H9 (cell line): ENCODE data around the gene TMEM204. TPM values are rescaled to one million over a fixed set of nuclear protein-coding genes. Genes with fewer than 3 reads are reported as not detected.

ENCODE experiments used
- DNase-seq: peaks from one replicate; pipeline ENCODE4 v3.0.0-alpha.2; 2017
- H2AFZ ChIP-seq: one replicate; pipeline ENCODE4 v1.6.1; 2013; ENCODE audit warnings: mild to moderate bottlenecking, low read length, control low read depth, moderate library complexity
- H2AK5ac ChIP-seq: 2 replicates; pipeline ENCODE4 v1.6.1; 2013; ENCODE audit warnings: low read length, control low read depth, mixed read lengths; ENCODE audit not compliant: insufficient read length
- H2BK120ac ChIP-seq: one replicate; pipeline ENCODE4 v1.6.1; 2013; ENCODE audit warnings: low read depth, mild to moderate bottlenecking, low read length, control low read depth, inconsistent platforms; ENCODE audit not compliant: poor library complexity, severe bottlenecking
- H2BK12ac ChIP-seq: 2 replicates; pipeline ENCODE4 v1.6.1; 2013; ENCODE audit warnings: low read length, control low read depth, mixed read lengths, low read depth; ENCODE audit not compliant: insufficient read length
- H2BK15ac ChIP-seq: 2 replicates; pipeline ENCODE4 v1.6.1; 2013; ENCODE audit warnings: low read depth, low read length, control low read depth
- H2BK20ac ChIP-seq: one replicate; pipeline ENCODE4 v1.6.1; 2013; ENCODE audit warnings: low read depth, mild to moderate bottlenecking, low read length, control low read depth, inconsistent platforms; ENCODE audit not compliant: poor library complexity, severe bottlenecking
- H2BK5ac ChIP-seq: 2 replicates; pipeline ENCODE4 v1.6.1; 2013; ENCODE audit warnings: low read length, control low read depth, mixed read lengths; ENCODE audit not compliant: insufficient read length
- H3K14ac ChIP-seq: 2 replicates; pipeline ENCODE4 v1.6.1; 2013; ENCODE audit warnings: low read length, control low read depth; ENCODE audit not compliant: insufficient read depth
- H3K18ac ChIP-seq: 2 replicates; pipeline ENCODE4 v1.6.1; 2013; ENCODE audit warnings: low read depth, mild to moderate bottlenecking, mixed read lengths, low read length, control low read depth; ENCODE audit not compliant: insufficient read length
- H3K23ac ChIP-seq: 2 replicates; pipeline ENCODE4 v1.6.1; 2013; ENCODE audit warnings: low read length, control low read depth, mixed read lengths, low read depth; ENCODE audit not compliant: insufficient read length
- H3K23me2 ChIP-seq: 2 replicates; pipeline ENCODE4 v1.6.1; 2013; ENCODE audit warnings: low read depth, mild to moderate bottlenecking, mixed read lengths, low read length, control low read depth; ENCODE audit not compliant: insufficient read length, poor library complexity, severe bottlenecking
- H3K27ac ChIP-seq: 2 replicates; pipeline ENCODE4 v1.5.1; 2013; ENCODE audit warnings: low read length, control low read depth, mixed read lengths, low read depth; ENCODE audit not compliant: insufficient read length
- H3K27me3 ChIP-seq: 2 replicates; pipeline ENCODE4 v1.6.1; 2013; ENCODE audit warnings: low read length, control low read depth, inconsistent platforms; ENCODE audit not compliant: insufficient read depth
- H3K4ac ChIP-seq: 2 replicates; pipeline ENCODE4 v1.6.1; 2013; ENCODE audit warnings: low read depth, mild to moderate bottlenecking, control low read depth, inconsistent platforms, low read length, moderate library complexity
- H3K4me1 ChIP-seq: 2 replicates; pipeline ENCODE4 v1.6.1; 2013; ENCODE audit warnings: low read length, control low read depth, inconsistent platforms; ENCODE audit not compliant: insufficient read depth
- H3K4me2 ChIP-seq: 2 replicates; pipeline ENCODE4 v1.6.1; 2013; ENCODE audit warnings: low read length, control low read depth, mixed read lengths; ENCODE audit not compliant: insufficient read length, insufficient read depth
- H3K56ac ChIP-seq: 2 replicates; pipeline ENCODE4 v1.6.1; 2013; ENCODE audit warnings: low read depth, mild to moderate bottlenecking, mixed read lengths, low read length, control low read depth; ENCODE audit not compliant: insufficient read length
- H3K79me1 ChIP-seq: 2 replicates; pipeline ENCODE4 v1.6.1; 2013; ENCODE audit warnings: low read depth, mild to moderate bottlenecking, moderate library complexity, low read length, control low read depth, inconsistent platforms; ENCODE audit not compliant: insufficient read depth, poor library complexity, severe bottlenecking
- H3K79me2 ChIP-seq: 2 replicates; pipeline ENCODE4 v1.6.1; 2013; ENCODE audit warnings: low read length, control low read depth, inconsistent platforms; ENCODE audit not compliant: insufficient read depth
- H3K9ac ChIP-seq: 2 replicates; pipeline ENCODE4 v1.6.1; 2013; ENCODE audit warnings: low read length, control low read depth, mixed read lengths; ENCODE audit not compliant: insufficient read length; ENCODE audit errors: extremely low read depth
- H3K9me3 ChIP-seq: one replicate; pipeline ENCODE4 v1.6.1; 2013; ENCODE audit warnings: low read depth, low read length, inconsistent platforms; ENCODE audit not compliant: control insufficient read depth
- H3T11ph ChIP-seq: one replicate; pipeline ENCODE4 v1.6.1; 2013; ENCODE audit warnings: mild to moderate bottlenecking, low read length, control low read depth, inconsistent platforms
- H4K20me1 ChIP-seq: one replicate; pipeline ENCODE4 v1.6.1; 2013; ENCODE audit not compliant: control insufficient read depth, insufficient read length, insufficient read depth
- H4K5ac ChIP-seq: 2 replicates; pipeline ENCODE4 v1.6.1; 2013; ENCODE audit warnings: low read depth, mild to moderate bottlenecking, mixed read lengths, low read length, control low read depth; ENCODE audit not compliant: insufficient read length
- H4K8ac ChIP-seq: replicated peaks from 2 replicates; pipeline ENCODE4 v1.6.1; 2013; ENCODE audit warnings: low read length, control low read depth, mixed read lengths, low read depth; ENCODE audit not compliant: insufficient read length
- H4K91ac ChIP-seq: 2 replicates; pipeline ENCODE4 v1.6.1; 2013; ENCODE audit warnings: low read depth, mild to moderate bottlenecking, moderate library complexity, mixed read lengths, low read length, control low read depth; ENCODE audit not compliant: insufficient read length
- H3K27ac Mint-ChIP-seq, 3 experiments: 2 replicates in 2 of 3; 3 replicates in 1 of 3; pipeline ENCODE4 v1.8.0; 2020 to 2021; ENCODE audit warnings: mixed read lengths in 3 of 3, mild to moderate bottlenecking in 1 of 3, moderate library complexity in 1 of 3
- H3K27me3 Mint-ChIP-seq: 2 replicates; pipeline ENCODE4 v1.8.0; 2021; ENCODE audit warnings: low read depth, mild to moderate bottlenecking, moderate library complexity, mixed read lengths
- H3K36me3 Mint-ChIP-seq, 3 experiments: 2 replicates in 2 of 3; 3 replicates in 1 of 3; pipeline ENCODE4 v1.8.0; 2020 to 2021; ENCODE audit warnings: low read depth in 3 of 3, mixed read lengths in 3 of 3; ENCODE audit not compliant: insufficient read depth in 1 of 3
- H3K4me1 Mint-ChIP-seq, 2 experiments: 2 replicates each; pipeline ENCODE4 v1.8.0; 2020; ENCODE audit warnings: mixed read lengths in 2 of 2
- H3K4me3 Mint-ChIP-seq, 2 experiments: 2 replicates in 1 of 2; 3 replicates in 1 of 2; pipeline ENCODE4 v1.8.0; 2020 to 2021; ENCODE audit warnings: mild to moderate bottlenecking in 2 of 2, mixed read lengths in 2 of 2, moderate library complexity in 1 of 2
- H3K9me3 Mint-ChIP-seq, 2 experiments: 2 replicates in 1 of 2; 3 replicates in 1 of 2; pipeline ENCODE4 v1.8.0; 2020; ENCODE audit warnings: mild to moderate bottlenecking in 2 of 2, mixed read lengths in 2 of 2, moderate library complexity in 1 of 2
- CTCF ChIP-seq: fragments of 200-600 bp; sonication (generic); conservative IDR thresholded peaks from 3 replicates; pipeline ENCODE4 v1.8.0; 2021; ENCODE audit warnings: antibody characterized with exemption, mild to moderate bottlenecking
- WGBS: extraction: QIAGEN DNeasy Blood & Tissue Kit; methylation state at CpG from one replicate; pipeline ENCODE4 v1.1.7; 2013; ENCODE audit warnings: missing lambda C conversion rate, low lambda C conversion rate, mixed read lengths; ENCODE audit not compliant: insufficient read length; ENCODE audit errors: extremely low coverage; 5-methylcytosine and 5-hydroxymethylcytosine counted together
- total RNA-seq: library from RNA; stranded (reverse); gene quantifications from 2 replicates; pipeline ENCODE4 v1.2.1, GENCODE V29; 2021

TMEM204 gene
- total RNA-seq, 1 experiment from 2014 or later: not detected

DNA sequence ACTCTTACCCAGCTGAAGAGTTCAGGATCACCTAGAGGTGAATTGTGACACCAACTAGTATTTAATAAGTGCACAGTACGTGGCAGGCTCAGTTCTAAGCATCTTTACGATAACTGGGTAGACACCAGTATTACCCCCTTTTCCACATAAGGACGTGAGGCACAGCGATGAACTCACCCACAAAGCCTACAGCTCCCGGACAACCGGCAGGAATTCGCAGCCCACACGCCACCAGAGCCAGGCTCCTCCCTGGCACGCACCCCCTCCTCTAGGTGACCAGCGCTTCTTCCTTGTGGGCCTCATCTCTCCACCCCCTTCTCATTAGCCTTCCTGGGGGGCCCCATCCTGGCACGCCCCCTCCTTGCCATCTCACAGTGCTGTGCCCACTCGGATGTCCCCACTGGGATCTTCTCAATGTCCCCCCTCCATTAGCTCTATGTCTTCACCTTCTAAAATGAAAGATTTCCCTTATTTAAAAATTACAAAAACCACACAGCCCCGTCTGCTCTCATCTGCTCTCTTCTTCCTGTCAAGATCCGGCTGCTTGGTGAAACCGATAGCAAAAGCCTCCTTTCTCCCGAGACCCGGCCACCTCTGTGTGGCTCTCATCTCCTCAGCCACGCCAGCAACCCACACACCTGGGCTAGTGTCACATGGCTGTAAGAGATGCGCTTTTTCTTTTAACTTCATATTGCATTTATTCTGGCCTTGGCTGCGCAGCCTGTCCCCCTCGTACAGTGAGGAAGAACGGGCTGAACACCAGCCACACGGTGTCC lies 57.7 kb downstream of the TMEM204 start:
- H3K9ac ChIP-seq: no peak overlapping the region
- no peak overlapping the region for H2BK120ac ChIP-seq
- no peaks in the 10 kb centered on the region for H3K4me1 Mint-ChIP-seq
- H3K14ac ChIP-seq: no peak overlapping the region
- no peaks in the 10 kb centered on the region for H3K27me3 ChIP-seq
- no peak for TF ChIP-seq CTCF
- no CpG with 5 or more reads among the region's 23 CpGs for WGBS
- H2BK20ac ChIP-seq: no peak overlapping the region
- H3K36me3 Mint-ChIP-seq: peaks cover 5 to 35% (median 21%) of the 10 kb centered on the region in 3 experiments
- no peaks in the 10 kb centered on the region for H3K9me3 ChIP-seq
- no peaks in the 10 kb centered on the region for H3K9me3 Mint-ChIP-seq
- H3K4me1 ChIP-seq: no peaks in the 10 kb centered on the region
- no peak overlapping the region for H3K27ac ChIP-seq
- no peak overlapping the region for H2AK5ac ChIP-seq
- no peak overlapping the region for H2BK5ac ChIP-seq
- H4K8ac ChIP-seq: no peak overlapping the region
- no peaks in the 10 kb centered on the region for H3K79me2 ChIP-seq
- H4K91ac ChIP-seq: no peak overlapping the region
- H3K4me2 ChIP-seq: no peak overlapping the region
- no peak overlapping the region for H3K4ac ChIP-seq
- no peaks in the 10 kb centered on the region for H4K20me1 ChIP-seq
- H3K23ac ChIP-seq: no peak overlapping the region
- no peaks in the 10 kb centered on the region for H3K79me1 ChIP-seq
- DNase-seq: no peak
- no peak overlapping the region for H3K18ac ChIP-seq
- H3K27me3 Mint-ChIP-seq: no peaks in the 10 kb centered on the region
- no peaks in the 10 kb centered on the region for H3K23me2 ChIP-seq
- H2BK15ac ChIP-seq: no peak overlapping the region
- peak overlapping the region in 2 of 3 experiments; percentile 40 to 46; a peak in 4 of 7 replicates for H3K27ac Mint-ChIP-seq
- no peak overlapping the region for H2BK12ac ChIP-seq
- no peak overlapping the region for H3K4me3 Mint-ChIP-seq
- H3T11ph ChIP-seq: no peak overlapping the region
- H4K5ac ChIP-seq: no peak overlapping the region
- H2AFZ ChIP-seq: no peak overlapping the region
- no peak overlapping the region for H3K56ac ChIP-seq
